ENCODE results near the gene ARHGAP45. TPM values are rescaled to one million over a fixed set of nuclear protein-coding genes. Genes with fewer than 3 reads are reported as not detected.
"Not testable (repeated sequence)": the region's sequence is repeated elsewhere in the genome, so short reads cannot be mapped to it uniquely, and the experiment has no call there.

ARHGAP45 gene
- total and polyA plus RNA-seq, 9 of the 15 experiments (the other 6 are each of a cell fraction or from before 2014, with no cell fraction given) = 0.08 to 22.1 (median 4.2) TPM

- DNase-seq (ENCODE audit: extremely low read depth in 1 of 4, low spot score in 3 of 4); H3K79me2 ChIP-seq (ENCODE audit: control insufficient read depth, insufficient read depth, low read length); H3K4me2 ChIP-seq (ENCODE audit: insufficient read depth, low read length); H3K9me1 ChIP-seq (ENCODE audit: control insufficient read depth, insufficient read depth, low read length); FAIRE-seq; H2AFZ ChIP-seq (ENCODE audit: low read depth, low read length); H3K27me3 ChIP-seq (ENCODE audit: control insufficient read depth in 2 of 2, insufficient read depth in 2 of 2, low read length in 2 of 2); ATAC-seq; H3K9me3 ChIP-seq (replicated peaks; ENCODE audit: control insufficient read depth, insufficient read depth, low read depth, low read length); in situ Hi-C loops (cut with MboI); H3K4me3 ChIP-seq; BruUV-seq (replicated peaks); H3K9ac ChIP-seq (ENCODE audit: insufficient read depth in 1 of 2, low read depth in 2 of 2, low read length in 2 of 2); H4K20me1 ChIP-seq (replicated peaks; ENCODE audit: control insufficient read depth, insufficient read depth, low read length); H3K27ac ChIP-seq (ENCODE audit: extremely low read depth, low read depth, low read length): not testable (repeated sequence)
- Histone ChIP-seq H3K36me3 (ENCODE audit: control insufficient read depth, insufficient read depth, low read length) (peaks cover 76% of the 10 kb centered on the region; the same call in 2 of the 3 replicates), H3K4me1 (replicated peaks in 1 of 2; ENCODE audit: control insufficient read depth in 2 of 2, insufficient read depth in 2 of 2, low read length in 2 of 2) (peaks cover 9 to 74% of the 10 kb centered on the region in 2 experiments)
- CTCF ChIA-PET (ENCODE audit: low intra/inter-chr PET ratio) = interaction anchor here (2.9 to 3.8 kb wide), 2 partner anchors 80 to 126 kb away, joined by 21 read pairs; partner anchors contain the start of gene ATP5F1D
- POLR2A ChIA-PET = interaction anchor here (0.6 kb wide), 1 partner anchor 79 kb away, joined by 3 read pairs; no protein-coding TSS in a partner anchor
- WGBS (ENCODE audit: insufficient coverage, low coverage, missing lambda C conversion rate) = 87% methylated on average over 8 of the region's 9 CpGs
- intact Hi-C loops (cut with micrococcal nuclease) = loop anchor here (5.0 kb wide), 1 partner anchor 78 kb away; no protein-coding TSS in a partner anchor
Observed at GRCh38 chr19:1114728-1115127, 47.8 kb downstream of the ARHGAP45 start.

GRCh38 chr19:1115646-1116420 lies 48.9 kb downstream of the ARHGAP45 start:
- no peaks in the 10 kb centered on the region for H4K20me1 ChIP-seq (replicated peaks; ENCODE audit: control insufficient read depth, insufficient read depth, low read length)
- H3K4me1 ChIP-seq (replicated peaks in 1 of 2; ENCODE audit: control insufficient read depth in 2 of 2, insufficient read depth in 2 of 2, low read length in 2 of 2) = peaks cover 9 to 66% of the 10 kb centered on the region in 2 experiments
- peaks cover 3% of the 10 kb centered on the region; the same call in 1 of the 3 replicates for H3K79me2 ChIP-seq (ENCODE audit: control insufficient read depth, insufficient read depth, low read length)
- peak overlapping the region in 1 of 2 experiments; percentile 26; a peak in 2 of 4 replicates for H3K9ac ChIP-seq (ENCODE audit: insufficient read depth in 1 of 2, low read depth in 2 of 2, low read length in 2 of 2)
- no peak overlapping the region for H3K4me2 ChIP-seq (ENCODE audit: insufficient read depth, low read length)
- TF ChIP-seq POLR2G (IDR thresholded peaks at IDR 0.05; ENCODE audit: low read depth, low read length) (peak; percentile 25; the same call in 1 of the 2 replicates), NBN (IDR thresholded peaks at IDR 0.05; ENCODE audit: low read depth) (no peak)
- 90% methylated on average over 20 of the region's 35 CpGs for WGBS (ENCODE audit: insufficient coverage, low coverage, missing lambda C conversion rate)
- no peak for ATAC-seq
- H3K9me3 ChIP-seq (replicated peaks; ENCODE audit: control insufficient read depth, insufficient read depth, low read depth, low read length) = no peaks in the 10 kb centered on the region
- no peak overlapping the region for H2AFZ ChIP-seq (ENCODE audit: low read depth, low read length)
- H3K27ac ChIP-seq (ENCODE audit: extremely low read depth, low read depth, low read length) = no peak overlapping the region
- in situ Hi-C loops (cut with MboI) (no loop called here), intact Hi-C loops (cut with micrococcal nuclease) (no loop called here)
- BruUV-seq (replicated peaks) = no TSS peak
- H3K36me3 ChIP-seq (ENCODE audit: control insufficient read depth, insufficient read depth, low read length) = peaks cover 76% of the 10 kb centered on the region; the same call in 2 of the 3 replicates
- no peak overlapping the region for H3K4me3 ChIP-seq
- no peaks in the 10 kb centered on the region for H3K27me3 ChIP-seq (ENCODE audit: control insufficient read depth in 2 of 2, insufficient read depth in 2 of 2, low read length in 2 of 2)
- H3K9me1 ChIP-seq (ENCODE audit: control insufficient read depth, insufficient read depth, low read length) = no peaks in the 10 kb centered on the region
- ChIA-PET POLR2A (interaction anchor here (0.5 kb wide), 1 partner anchor 563 kb away, joined by 3 read pairs; no protein-coding TSS in a partner anchor), CTCF (ENCODE audit: low intra/inter-chr PET ratio) (no interaction called here)
- DNase-seq (ENCODE audit: extremely low read depth in 1 of 4, low spot score in 3 of 4) = no peak
- no peak for FAIRE-seq
